ENCODE measurements around the gene TYMS.
"Not testable (repeated sequence)": the region's sequence is repeated elsewhere in the genome, so short reads cannot be mapped to it uniquely, and the experiment has no call there.

Gene TYMS

DNA sequence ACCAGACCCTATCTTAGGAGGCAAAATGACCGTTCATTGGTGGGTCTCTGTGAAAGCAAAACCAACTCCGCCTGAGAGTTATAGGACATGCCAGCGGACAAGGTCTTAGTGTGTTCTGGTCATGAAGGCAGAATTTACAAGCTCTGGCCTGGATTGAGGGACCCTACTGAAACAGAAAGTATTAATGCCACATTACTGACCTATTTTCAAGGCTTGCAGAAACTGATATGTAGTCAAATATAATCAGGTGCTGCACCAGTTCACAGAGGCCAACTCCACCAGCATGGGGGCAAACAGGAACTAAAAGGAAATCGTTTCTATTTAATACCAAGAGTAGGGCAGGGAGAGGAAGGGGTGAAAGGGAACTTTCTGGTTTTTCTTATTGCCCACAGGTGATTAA, 19.7 kb downstream of the TYMS start:
- peak overlapping the region; percentile 60 for H3K27ac ChIP-seq (ENCODE audit: low read length)

GRCh38 chr18:677951-678381, 20.5 kb downstream of the TYMS start:
- Histone ChIP-seq H3K27ac (ENCODE audit: low read length) (peak overlapping the region; percentile 60), H3K4me1 (ENCODE audit: control insufficient read depth, insufficient read depth, low read length) (peaks cover 34% of the 10 kb centered on the region), H3K27me3 (ENCODE audit: control insufficient read depth in 1 of 2, insufficient read depth in 2 of 2, low read length in 2 of 2) (no peaks in the 10 kb centered on the region), H3K9ac (ENCODE audit: low read length in 2 of 2) (no peak overlapping the region), H3K36me3 (ENCODE audit: control insufficient read depth in 2 of 2, insufficient read depth in 2 of 2, low read length in 2 of 2) (peaks cover 12 to 28% of the 10 kb centered on the region in 2 donors), H3K4me3 (ENCODE audit: low read length in 2 of 2) (peak overlapping the region; percentile 40 to 44), H3K9me3 (ENCODE audit: control insufficient read depth in 2 of 2, low read length in 2 of 2) (no peaks in the 10 kb centered on the region)

More for the DNA sequence above, 19.7 kb downstream of the TYMS start:
- Histone ChIP-seq H3K4me1 (ENCODE audit: control insufficient read depth, insufficient read depth, low read length) (peaks cover 42% of the 10 kb centered on the region), H3K9me3 (ENCODE audit: control insufficient read depth in 2 of 2, low read length in 2 of 2) (no peaks in the 10 kb centered on the region), H3K4me3 (ENCODE audit: low read length in 2 of 2) (no peak overlapping the region), H3K36me3 (ENCODE audit: control insufficient read depth in 2 of 2, insufficient read depth in 2 of 2, low read length in 2 of 2) (peaks cover 13 to 27% of the 10 kb centered on the region in 2 donors), H3K9ac (ENCODE audit: low read length in 2 of 2) (no peak overlapping the region), H3K27me3 (ENCODE audit: control insufficient read depth in 1 of 2, insufficient read depth in 2 of 2, low read length in 2 of 2) (no peaks in the 10 kb centered on the region)

DNA sequence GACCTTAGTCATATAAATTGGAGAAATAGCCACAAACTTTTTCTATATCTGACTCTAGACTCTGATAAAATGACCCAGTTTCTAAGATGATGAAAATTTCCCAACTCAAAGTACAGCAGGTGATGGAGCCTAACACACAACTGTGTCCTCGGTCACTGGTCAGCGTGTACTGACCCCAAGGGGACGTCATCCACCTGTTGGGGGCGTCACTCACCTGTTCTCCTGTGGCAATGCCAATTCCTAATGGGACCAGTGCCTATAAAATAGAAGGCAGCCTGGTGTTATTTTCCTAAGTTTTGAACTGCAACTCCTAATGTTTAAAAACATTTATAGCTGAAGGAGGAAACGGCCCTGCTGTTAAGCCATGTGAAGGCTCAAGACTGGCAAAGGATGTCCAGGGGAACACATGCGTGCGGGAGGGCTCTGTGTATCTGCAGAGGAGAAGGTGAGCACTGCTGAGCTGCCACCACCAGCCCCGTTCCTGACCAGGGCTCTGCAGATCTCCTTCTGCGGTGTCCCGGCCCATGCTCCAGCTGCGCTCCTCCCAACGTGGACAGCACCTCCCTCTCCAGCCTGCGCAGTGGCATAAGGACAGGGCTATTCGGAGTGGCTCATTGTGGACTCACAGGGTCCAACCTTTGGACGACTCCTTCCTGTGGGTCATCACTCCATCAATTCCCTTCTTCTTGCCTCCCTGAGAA, 21.2 kb downstream of the TYMS start:
- H3K4me3 ChIP-seq (ENCODE audit: low read length in 2 of 2): no peak overlapping the region
- peak overlapping the region; percentile 60 for H3K27ac ChIP-seq (ENCODE audit: low read length)
- no peaks in the 10 kb centered on the region for H3K9me3 ChIP-seq (ENCODE audit: control insufficient read depth in 2 of 2, low read length in 2 of 2)
- peaks cover 34% of the 10 kb centered on the region for H3K4me1 ChIP-seq (ENCODE audit: control insufficient read depth, insufficient read depth, low read length)
- no peaks in the 10 kb centered on the region for H3K27me3 ChIP-seq (ENCODE audit: control insufficient read depth in 1 of 2, insufficient read depth in 2 of 2, low read length in 2 of 2)
- H3K9ac ChIP-seq (ENCODE audit: low read length in 2 of 2): no peak overlapping the region
- H3K36me3 ChIP-seq (ENCODE audit: control insufficient read depth in 2 of 2, insufficient read depth in 2 of 2, low read length in 2 of 2): peaks cover 15 to 33% of the 10 kb centered on the region in 2 donors

GRCh38 chr18:679516-679915, 22.1 kb downstream of the TYMS start:
- Histone ChIP-seq H3K4me3 (ENCODE audit: low read length in 2 of 2) (no peak overlapping the region), H3K4me1 (ENCODE audit: control insufficient read depth, insufficient read depth, low read length) (peaks cover 32% of the 10 kb centered on the region), H3K36me3 (ENCODE audit: control insufficient read depth in 2 of 2, insufficient read depth in 2 of 2, low read length in 2 of 2) (peaks cover 16 to 34% of the 10 kb centered on the region in 2 donors), H3K9ac (ENCODE audit: low read length in 2 of 2) (no peak overlapping the region), H3K27ac (ENCODE audit: low read length) (peak overlapping the region; percentile 60), H3K27me3 (ENCODE audit: control insufficient read depth in 1 of 2, insufficient read depth in 2 of 2, low read length in 2 of 2) (no peaks in the 10 kb centered on the region), H3K9me3 (ENCODE audit: control insufficient read depth in 2 of 2, low read length in 2 of 2) (no peaks in the 10 kb centered on the region)

DNA sequence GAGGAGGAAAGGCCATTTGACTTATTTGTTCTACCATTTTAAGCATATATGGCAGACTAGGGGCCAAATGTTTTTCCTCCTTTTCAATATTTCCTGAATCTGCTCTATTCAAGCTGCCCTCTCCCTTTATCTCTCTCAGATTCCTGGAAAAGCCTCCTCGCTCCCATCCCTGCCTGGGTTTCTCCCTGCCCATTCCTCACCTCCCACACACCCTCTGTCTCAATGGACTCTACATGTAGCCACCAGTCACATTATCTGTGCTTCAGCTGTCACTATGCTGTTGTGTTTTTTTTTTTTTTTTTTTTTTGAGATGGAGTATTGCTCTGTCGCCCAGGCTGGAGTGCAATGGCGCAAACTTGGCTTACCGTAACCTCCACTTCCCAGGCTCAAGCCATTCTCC, 22.9 kb downstream of the TYMS start:
- peaks cover 19 to 33% of the 10 kb centered on the region in 2 donors for H3K36me3 ChIP-seq (ENCODE audit: control insufficient read depth in 2 of 2, insufficient read depth in 2 of 2, low read length in 2 of 2)
- no peak overlapping the region for H3K4me3 ChIP-seq (ENCODE audit: low read length in 2 of 2)

GRCh38 chr18:681985-682384, 24.5 kb downstream of the TYMS start:
- no peak overlapping the region for H3K27ac ChIP-seq (ENCODE audit: low read length)
- no peak overlapping the region for H3K4me3 ChIP-seq (ENCODE audit: low read length in 2 of 2)
- no peaks in the 10 kb centered on the region for H3K9me3 ChIP-seq (ENCODE audit: control insufficient read depth in 2 of 2, low read length in 2 of 2)
- peaks cover 16% of the 10 kb centered on the region for H3K4me1 ChIP-seq (ENCODE audit: control insufficient read depth, insufficient read depth, low read length)
- H3K36me3 ChIP-seq (ENCODE audit: control insufficient read depth in 2 of 2, insufficient read depth in 2 of 2, low read length in 2 of 2): peaks cover 33 to 35% of the 10 kb centered on the region in 2 donors
- no peaks in the 10 kb centered on the region for H3K27me3 ChIP-seq (ENCODE audit: control insufficient read depth in 1 of 2, insufficient read depth in 2 of 2, low read length in 2 of 2)
- no peak overlapping the region for H3K9ac ChIP-seq (ENCODE audit: low read length in 2 of 2)

More for the DNA sequence above, 22.9 kb downstream of the TYMS start:
- Histone ChIP-seq H3K27me3 (ENCODE audit: control insufficient read depth in 1 of 2, insufficient read depth in 2 of 2, low read length in 2 of 2) (no peaks in the 10 kb centered on the region), H3K9me3 (ENCODE audit: control insufficient read depth in 2 of 2, low read length in 2 of 2) (no peaks in the 10 kb centered on the region), H3K4me1 (ENCODE audit: control insufficient read depth, insufficient read depth, low read length) (peaks cover 24% of the 10 kb centered on the region), H3K27ac (ENCODE audit: low read length) (no peak overlapping the region), H3K9ac (ENCODE audit: low read length in 2 of 2) (no peak overlapping the region)

- Histone ChIP-seq H3K4me1 (ENCODE audit: control insufficient read depth, insufficient read depth, low read length) (peaks cover 13% of the 10 kb centered on the region), H3K36me3 (ENCODE audit: control insufficient read depth in 2 of 2, insufficient read depth in 2 of 2, low read length in 2 of 2) (peaks cover 38% of the 10 kb centered on the region in 2 donors)
- H3K4me3 ChIP-seq (ENCODE audit: low read length in 2 of 2); H3K27ac ChIP-seq (ENCODE audit: low read length); H3K9ac ChIP-seq (ENCODE audit: low read length in 2 of 2); H3K27me3 ChIP-seq (ENCODE audit: control insufficient read depth in 1 of 2, insufficient read depth in 2 of 2, low read length in 2 of 2); H3K9me3 ChIP-seq (ENCODE audit: control insufficient read depth in 2 of 2, low read length in 2 of 2): not testable (repeated sequence)
These were observed 25.0 kb downstream of the TYMS start for GRCh38 chr18:682416-682815.

- Histone ChIP-seq H3K9me3 (ENCODE audit: control insufficient read depth in 2 of 2, low read length in 2 of 2) (no peaks in the 10 kb centered on the region), H3K36me3 (ENCODE audit: control insufficient read depth in 2 of 2, insufficient read depth in 2 of 2, low read length in 2 of 2) (peaks cover 40% of the 10 kb centered on the region in 2 donors), H3K27ac (ENCODE audit: low read length) (no peak overlapping the region), H3K4me3 (ENCODE audit: low read length in 2 of 2) (no peak overlapping the region), H3K4me1 (ENCODE audit: control insufficient read depth, insufficient read depth, low read length) (peaks cover 9% of the 10 kb centered on the region), H3K27me3 (ENCODE audit: control insufficient read depth in 1 of 2, insufficient read depth in 2 of 2, low read length in 2 of 2) (no peaks in the 10 kb centered on the region), H3K9ac (ENCODE audit: low read length in 2 of 2) (no peak overlapping the region)
These were observed 25.4 kb downstream of the TYMS start for GRCh38 chr18:682833-683232.

- H3K9me3 ChIP-seq (ENCODE audit: control insufficient read depth in 2 of 2, low read length in 2 of 2): no peaks in the 10 kb centered on the region
- peaks cover 38 to 40% of the 10 kb centered on the region in 2 donors for H3K36me3 ChIP-seq (ENCODE audit: control insufficient read depth in 2 of 2, insufficient read depth in 2 of 2, low read length in 2 of 2)
- no peak overlapping the region for H3K9ac ChIP-seq (ENCODE audit: low read length in 2 of 2)
- H3K4me3 ChIP-seq (ENCODE audit: low read length in 2 of 2): no peak overlapping the region
- no peaks in the 10 kb centered on the region for H3K27me3 ChIP-seq (ENCODE audit: control insufficient read depth in 1 of 2, insufficient read depth in 2 of 2, low read length in 2 of 2)
- H3K27ac ChIP-seq (ENCODE audit: low read length): no peak overlapping the region
- peaks cover 4% of the 10 kb centered on the region for H3K4me1 ChIP-seq (ENCODE audit: control insufficient read depth, insufficient read depth, low read length)
These were observed 26.1 kb downstream of the TYMS start for GRCh38 chr18:683531-683930.

- no peak overlapping the region for H3K9ac ChIP-seq (ENCODE audit: low read length in 2 of 2)
- no peaks in the 10 kb centered on the region for H3K27me3 ChIP-seq (ENCODE audit: control insufficient read depth in 1 of 2, insufficient read depth in 2 of 2, low read length in 2 of 2)
- no peaks in the 10 kb centered on the region for H3K4me1 ChIP-seq (ENCODE audit: control insufficient read depth, insufficient read depth, low read length)
- no peak overlapping the region for H3K4me3 ChIP-seq (ENCODE audit: low read length in 2 of 2)
- peaks cover 38 to 41% of the 10 kb centered on the region in 2 donors for H3K36me3 ChIP-seq (ENCODE audit: control insufficient read depth in 2 of 2, insufficient read depth in 2 of 2, low read length in 2 of 2)
- no peak overlapping the region for H3K27ac ChIP-seq (ENCODE audit: low read length)
- no peaks in the 10 kb centered on the region for H3K9me3 ChIP-seq (ENCODE audit: control insufficient read depth in 2 of 2, low read length in 2 of 2)
These were observed 28.0 kb downstream of the TYMS start for GRCh38 chr18:685438-685837.

- H3K9ac ChIP-seq (ENCODE audit: low read length in 2 of 2): no peak overlapping the region
- no peaks in the 10 kb centered on the region for H3K4me1 ChIP-seq (ENCODE audit: control insufficient read depth, insufficient read depth, low read length)
- H3K36me3 ChIP-seq (ENCODE audit: control insufficient read depth in 2 of 2, insufficient read depth in 2 of 2, low read length in 2 of 2): peaks cover 36 to 38% of the 10 kb centered on the region in 2 donors
These were observed 29.1 kb downstream of the TYMS start for GRCh38 chr18:686339-687111.

More at GRCh38 chr18:686339-687111, 29.1 kb downstream of the TYMS start:
- Histone ChIP-seq H3K27ac (ENCODE audit: low read length) (no peak overlapping the region), H3K9me3 (ENCODE audit: control insufficient read depth in 2 of 2, low read length in 2 of 2) (no peaks in the 10 kb centered on the region), H3K4me3 (ENCODE audit: low read length in 2 of 2) (no peak overlapping the region), H3K27me3 (ENCODE audit: control insufficient read depth in 1 of 2, insufficient read depth in 2 of 2, low read length in 2 of 2) (no peaks in the 10 kb centered on the region)
